Subcutaneous abdominal adipose tissue (tissue), 5 donors: ENCODE results near the gene ISY1.
"Not testable (repeated sequence)": the region's sequence is repeated elsewhere in the genome, so short reads cannot be mapped to it uniquely, and the experiment has no call there.

Experiments used
- H3K27ac ChIP-seq: one replicate; pipeline ENCODE4 v1.7.0; 2013; ENCODE audit warnings: low read depth, mild to moderate bottlenecking, inconsistent platforms, low read length, moderate library complexity
- H3K27me3 ChIP-seq, 5 donors: one replicate each; pipeline ENCODE4 v1.7.0; 2013; ENCODE audit warnings: low read length in 5 of 5, inconsistent platforms in 1 of 5; ENCODE audit not compliant: control insufficient read depth in 5 of 5, insufficient read depth in 4 of 5
- H3K36me3 ChIP-seq, 5 donors: one replicate each; pipeline ENCODE4 v1.7.0; 2013; ENCODE audit warnings: low read length in 5 of 5; ENCODE audit not compliant: control insufficient read depth in 5 of 5, insufficient read depth in 5 of 5
- H3K4me1 ChIP-seq, 5 donors: one replicate each; pipeline ENCODE4 v1.7.0; 2013; ENCODE audit warnings: low read length in 5 of 5, mild to moderate bottlenecking in 3 of 5, moderate library complexity in 1 of 5; ENCODE audit not compliant: control insufficient read depth in 5 of 5, insufficient read depth in 5 of 5
- H3K4me3 ChIP-seq, 5 donors: one replicate each; pipeline ENCODE4 v1.7.0; 2013; ENCODE audit warnings: low read length in 5 of 5, low read depth in 1 of 5
- H3K9ac ChIP-seq, 5 donors: one replicate each; pipeline ENCODE4 v1.7.0; 2013; ENCODE audit warnings: low read length in 5 of 5, mild to moderate bottlenecking in 4 of 5, moderate library complexity in 3 of 5
- H3K9me3 ChIP-seq, 5 donors: one replicate each; pipeline ENCODE4 v1.7.0; 2013; ENCODE audit warnings: low read length in 5 of 5; ENCODE audit not compliant: control insufficient read depth in 5 of 5
- donor health status: healthy.
- donor health status: healthy.
- donor health status: healthy.
- donor health status: healthy.
- donor health status: healthy.

ISY1 gene

DNA sequence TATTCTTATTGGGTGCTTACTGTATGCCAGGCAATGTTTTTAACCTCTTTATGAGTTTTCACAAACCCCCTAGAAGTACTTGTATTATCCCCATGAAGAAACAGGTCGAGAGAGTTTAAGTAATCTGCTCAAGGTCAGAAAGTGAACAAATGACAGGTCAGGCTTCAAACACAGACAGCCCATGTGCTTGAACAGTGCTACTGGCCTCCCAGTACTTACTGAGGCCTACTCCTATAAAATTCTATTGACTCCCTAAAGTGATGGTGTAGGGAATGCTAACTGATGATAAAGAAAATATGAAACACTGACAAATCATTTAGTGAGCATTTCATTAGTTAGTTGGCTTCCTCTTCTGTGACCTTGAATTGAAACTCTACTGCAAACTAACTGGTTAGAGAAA, 27.0 kb upstream of the ISY1 start:
- H3K9ac ChIP-seq: no peak overlapping the region
- no peak overlapping the region for H3K4me3 ChIP-seq
- no peaks in the 10 kb centered on the region for H3K9me3 ChIP-seq
- peaks cover 2 to 22% (median 21%) of the 10 kb centered on the region in 5 donors for H3K4me1 ChIP-seq
- H3K36me3 ChIP-seq: no peaks in the 10 kb centered on the region
- no peaks in the 10 kb centered on the region for H3K27me3 ChIP-seq
- H3K27ac ChIP-seq: peak overlapping the region; percentile 100

- Histone ChIP-seq H3K4me3 (no peak overlapping the region), H3K4me1 (peaks cover 2 to 41% (median 38%) of the 10 kb centered on the region in 5 donors), H3K27ac (peak overlapping the region; percentile 100), H3K36me3 (no peaks in the 10 kb centered on the region), H3K9me3 (no peaks in the 10 kb centered on the region), H3K9ac (peak overlapping the region in 2 of 5 donors; percentile 4 to 39), H3K27me3 (no peaks in the 10 kb centered on the region)
Measured at GRCh38 chr3:129185783-129186182, 24.9 kb upstream of the ISY1 start.

GRCh38 chr3:129184784-129185542, 24.1 kb upstream of the ISY1 start:
- Histone ChIP-seq H3K4me1 (peaks cover 4 to 50% (median 46%) of the 10 kb centered on the region in 5 donors), H3K9ac (peak overlapping the region; percentile 95 to 100 (median 100)), H3K27ac (peak overlapping the region; percentile 100), H3K4me3 (peak overlapping the region; percentile 78 to 99 (median 91))
- H3K9me3 ChIP-seq, H3K27me3 ChIP-seq, H3K36me3 ChIP-seq: not testable (repeated sequence)

- peak overlapping the region; percentile 78 to 99 (median 91) for H3K4me3 ChIP-seq
- H3K4me1 ChIP-seq: peaks cover 4 to 56% (median 53%) of the 10 kb centered on the region in 5 donors
- no peaks in the 10 kb centered on the region for H3K27me3 ChIP-seq
- H3K9me3 ChIP-seq: no peaks in the 10 kb centered on the region
- peak overlapping the region; percentile 100 for H3K27ac ChIP-seq
- peak overlapping the region; percentile 95 to 100 (median 100) for H3K9ac ChIP-seq
- H3K36me3 ChIP-seq: no peaks in the 10 kb centered on the region
Measured at GRCh38 chr3:129184396-129184657, 23.5 kb upstream of the ISY1 start.

- H3K4me1 ChIP-seq: peaks cover 6 to 61% (median 58%) of the 10 kb centered on the region in 5 donors
Measured at GRCh38 chr3:129183569-129184395, 22.9 kb upstream of the ISY1 start, which contains the start of gene CNBP. Gene CNBP, minus strand, starts transcription at chr3:129183896. Its CDS starts 12,139 bp downstream, at chr3:129171757.

DNA sequence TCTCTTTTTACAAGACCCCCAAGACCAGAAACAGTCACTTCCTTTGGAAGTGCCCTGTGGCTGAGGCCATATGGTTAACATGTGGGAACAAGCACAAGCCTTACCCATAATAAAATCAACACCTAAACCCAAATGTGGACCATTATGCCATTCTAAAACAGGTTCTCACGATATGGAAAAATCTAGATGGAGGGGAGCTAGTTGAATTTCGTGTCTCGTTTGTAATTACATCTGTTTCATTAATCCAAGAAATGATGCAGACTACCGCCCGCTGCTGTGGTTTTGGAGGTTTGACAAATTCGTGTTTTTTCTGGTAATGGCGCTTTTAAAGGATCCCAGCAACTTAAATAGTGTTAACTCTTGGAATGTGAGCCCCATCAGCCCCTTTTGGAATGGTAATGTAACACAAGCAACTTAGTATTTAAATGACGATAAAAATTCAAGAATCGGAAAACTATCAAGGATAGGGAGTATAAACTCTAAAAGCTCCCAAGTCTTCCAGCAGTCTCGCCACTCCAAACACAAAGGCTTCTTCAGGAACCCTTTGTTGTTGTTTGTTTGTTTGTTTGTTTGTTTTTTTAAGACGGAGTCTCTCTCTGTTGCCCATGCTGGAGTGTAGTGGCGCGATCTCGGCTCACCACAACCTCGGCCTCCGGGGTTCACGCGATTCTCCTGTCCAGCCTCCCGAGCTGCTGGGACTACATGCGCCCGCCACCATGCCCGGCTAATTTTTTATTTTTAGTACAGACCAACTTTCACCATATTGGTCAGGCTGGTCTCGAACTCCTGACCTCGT, 21.7 kb upstream of the ISY1 start:
- H3K27me3 ChIP-seq: no peaks in the 10 kb centered on the region
- peak overlapping the region; percentile 83 to 99 (median 91) for H3K4me3 ChIP-seq
- peaks cover 9 to 72% (median 65%) of the 10 kb centered on the region in 5 donors for H3K4me1 ChIP-seq
- H3K9ac ChIP-seq: peak overlapping the region; percentile 48 to 100 (median 100)
- peaks cover 0 to 9% (median 2%) of the 10 kb centered on the region in 5 donors for H3K36me3 ChIP-seq
- no peaks in the 10 kb centered on the region for H3K9me3 ChIP-seq
- H3K27ac ChIP-seq: peak overlapping the region; percentile 100

More at GRCh38 chr3:129183569-129184395, 22.9 kb upstream of the ISY1 start, which contains the start of gene CNBP:
- H3K4me3 ChIP-seq: peak within 1 kb of the TSS; percentile 83 to 99 (median 91)
- no peaks in the 10 kb centered on the region for H3K27me3 ChIP-seq
- H3K27ac ChIP-seq: peak within 1 kb of the TSS; percentile 100
- peak within 1 kb of the TSS; percentile 95 to 100 (median 100) for H3K9ac ChIP-seq
- no peaks in the 10 kb centered on the region for H3K9me3 ChIP-seq
- H3K36me3 ChIP-seq: peaks cover 0 to 4% (median 0%) of the 10 kb centered on the region in 5 donors

DNA sequence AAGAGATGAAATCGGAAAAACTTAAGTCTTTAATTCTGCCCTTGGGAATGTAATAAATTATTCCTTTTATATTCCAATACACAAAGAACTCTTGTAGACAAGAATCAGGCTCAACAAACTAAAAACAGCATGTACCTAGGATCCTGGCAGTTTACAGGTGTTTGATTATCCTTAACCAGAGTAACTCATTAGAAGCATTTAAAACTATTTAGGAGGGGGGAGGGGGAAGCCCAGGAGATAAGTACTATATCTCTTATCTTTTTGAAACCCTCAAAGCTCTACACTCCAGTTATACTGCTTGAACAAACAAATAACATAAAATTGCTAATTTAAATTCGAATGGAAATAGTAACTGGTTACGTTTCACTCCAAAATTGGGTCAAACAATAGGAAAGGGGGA, 21.0 kb upstream of the ISY1 start:
- Histone ChIP-seq H3K27ac (peak overlapping the region; percentile 100), H3K9me3 (no peaks in the 10 kb centered on the region), H3K9ac (peak overlapping the region; percentile 48 to 100 (median 100)), H3K4me3 (peak overlapping the region; percentile 83 to 99 (median 91)), H3K27me3 (no peaks in the 10 kb centered on the region), H3K4me1 (peaks cover 11 to 79% (median 68%) of the 10 kb centered on the region in 5 donors), H3K36me3 (peaks cover 0 to 17% (median 4%) of the 10 kb centered on the region in 5 donors)

- Histone ChIP-seq H3K4me1 (peaks cover 11 to 88% (median 79%) of the 10 kb centered on the region in 5 donors), H3K36me3 (peaks cover 0 to 17% (median 4%) of the 10 kb centered on the region in 5 donors), H3K27me3 (no peaks in the 10 kb centered on the region), H3K9me3 (no peaks in the 10 kb centered on the region), H3K4me3 (peak overlapping the region in 4 of 5 donors; percentile 0 to 34 (median 11)), H3K27ac (peak overlapping the region; percentile 100), H3K9ac (peak overlapping the region in 3 of 5 donors; percentile 30 to 48 (median 47))
Measured at GRCh38 chr3:129180461-129180860, 19.6 kb upstream of the ISY1 start.

- Histone ChIP-seq H3K27me3 (no peaks in the 10 kb centered on the region), H3K4me1 (peaks cover 9 to 78% (median 72%) of the 10 kb centered on the region in 5 donors), H3K4me3 (no peak overlapping the region), H3K27ac (peak overlapping the region; percentile 19), H3K9ac (peak overlapping the region in 1 of 5 donors; percentile 30), H3K36me3 (peaks cover 5 to 22% (median 10%) of the 10 kb centered on the region in 5 donors), H3K9me3 (no peaks in the 10 kb centered on the region)
Measured at GRCh38 chr3:129176051-129176450, 15.2 kb upstream of the ISY1 start.
